Measurements from ENCODE around the gene BCL2L2.
A peak's percentile ranks its signal among the peaks of the same experiment; 100 is the strongest.
"Not testable (repeated sequence)": the region's sequence is repeated elsewhere in the genome, so short reads cannot be mapped to it uniquely, and the experiment has no call there.

Gene BCL2L2

DNA sequence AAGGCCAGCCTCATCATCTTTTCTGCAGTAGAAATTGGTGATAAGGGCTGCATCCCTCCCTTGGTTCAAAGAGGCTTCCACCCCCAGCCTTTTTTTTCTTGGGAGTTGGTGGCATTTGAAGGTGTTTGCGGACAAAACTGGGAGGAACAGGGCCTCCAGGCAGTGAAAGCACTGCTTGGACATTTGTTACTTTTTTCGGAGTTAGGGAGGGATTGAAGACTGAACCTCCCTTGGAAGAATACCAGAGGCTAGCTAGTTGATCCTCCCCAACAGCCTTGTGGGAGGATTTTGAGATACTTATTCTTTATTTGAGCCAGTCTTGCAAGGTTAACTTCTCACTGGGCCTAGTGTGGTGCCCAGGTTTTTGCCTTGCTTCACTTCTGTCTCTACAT, 17.8 kb downstream of the BCL2L2 start:
- DNase-seq (ENCODE audit: low spot score) = no peak

DNA sequence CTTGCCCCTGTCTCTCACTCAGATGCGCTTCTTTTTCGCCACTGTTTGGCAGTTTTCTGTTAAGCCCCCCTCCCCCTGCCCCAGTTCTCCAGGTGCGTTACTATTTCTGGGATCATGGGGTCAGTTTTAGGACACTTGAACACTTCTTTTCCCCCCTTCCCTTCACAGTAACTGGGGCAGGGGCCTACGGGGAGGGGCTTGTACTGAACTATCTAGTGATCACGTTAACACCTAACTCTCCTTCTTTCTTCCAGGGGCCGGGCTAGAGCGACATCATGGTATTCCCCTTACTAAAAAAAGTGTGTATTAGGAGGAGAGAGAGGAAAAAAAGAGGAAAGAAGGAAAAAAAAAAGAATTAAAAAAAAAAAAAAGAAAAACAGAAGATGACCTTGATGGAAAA, 18.4 kb downstream of the BCL2L2 start:
- DNase-seq (ENCODE audit: low spot score) = no peak

DNA sequence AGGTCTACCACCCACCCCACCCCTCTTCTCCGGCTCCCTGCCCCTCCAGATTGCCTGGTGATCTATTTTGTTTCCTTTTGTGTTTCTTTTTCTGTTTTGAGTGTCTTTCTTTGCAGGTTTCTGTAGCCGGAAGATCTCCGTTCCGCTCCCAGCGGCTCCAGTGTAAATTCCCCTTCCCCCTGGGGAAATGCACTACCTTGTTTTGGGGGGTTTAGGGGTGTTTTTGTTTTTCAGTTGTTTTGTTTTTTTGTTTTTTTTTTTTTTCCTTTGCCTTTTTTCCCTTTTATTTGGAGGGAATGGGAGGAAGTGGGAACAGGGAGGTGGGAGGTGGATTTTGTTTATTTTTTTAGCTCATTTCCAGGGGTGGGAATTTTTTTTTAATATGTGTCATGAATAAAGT, 19.1 kb downstream of the BCL2L2 start:
- DNase-seq (ENCODE audit: low spot score) = not testable (repeated sequence)

GRCh38 chr14:23326491-23327332, 20.1 kb downstream of the BCL2L2 start:
- no peak for DNase-seq (ENCODE audit: low spot score)

GRCh38 chr14:23327947-23328744, 21.5 kb downstream of the BCL2L2 start:
- DNase-seq (ENCODE audit: low spot score) = peak; percentile 71

GRCh38 chr14:23335623-23336022, 29.0 kb downstream of the BCL2L2 start:
- DNase-seq (ENCODE audit: low spot score) = no peak

DNA sequence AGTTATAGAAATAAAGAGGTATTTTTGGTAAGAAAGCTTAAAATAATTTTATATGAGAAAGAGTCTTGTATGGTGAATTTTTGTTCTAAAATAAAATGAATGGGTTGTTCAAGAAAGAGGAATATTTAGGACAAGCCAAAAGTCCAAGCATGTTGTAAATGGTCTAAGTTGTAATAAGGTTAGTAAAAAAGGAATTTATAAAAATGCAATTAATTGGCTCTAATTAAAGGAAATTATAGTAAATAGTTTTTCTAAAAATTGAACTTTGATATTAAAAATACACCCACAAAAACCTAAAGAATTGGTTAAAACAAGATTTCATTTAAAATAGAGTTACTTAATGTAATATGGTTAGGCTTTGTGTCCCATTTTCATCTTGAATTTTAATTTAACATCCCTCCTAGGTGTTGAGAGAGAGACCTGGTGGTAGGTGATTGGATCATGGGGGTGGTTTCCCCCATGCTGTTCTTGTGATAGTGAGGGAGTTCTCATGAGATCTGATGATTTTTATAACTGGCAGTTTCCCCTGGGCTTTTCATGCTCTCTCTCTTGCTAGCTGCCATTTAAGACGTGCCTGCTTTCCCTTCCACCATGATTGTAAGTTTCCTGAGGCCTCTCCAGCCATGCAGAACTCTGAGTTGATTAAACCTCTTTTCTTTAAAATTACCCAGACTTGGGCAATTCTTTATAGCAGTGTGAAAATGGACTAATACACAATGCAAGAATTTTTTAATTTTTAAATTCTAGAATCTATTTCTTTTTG, 33.1 kb downstream of the BCL2L2 start:
- no peak for DNase-seq (ENCODE audit: low spot score)

GRCh38 chr14:23344481-23344880, 37.8 kb downstream of the BCL2L2 start:
- DNase-seq (ENCODE audit: low spot score) = no peak

DNA sequence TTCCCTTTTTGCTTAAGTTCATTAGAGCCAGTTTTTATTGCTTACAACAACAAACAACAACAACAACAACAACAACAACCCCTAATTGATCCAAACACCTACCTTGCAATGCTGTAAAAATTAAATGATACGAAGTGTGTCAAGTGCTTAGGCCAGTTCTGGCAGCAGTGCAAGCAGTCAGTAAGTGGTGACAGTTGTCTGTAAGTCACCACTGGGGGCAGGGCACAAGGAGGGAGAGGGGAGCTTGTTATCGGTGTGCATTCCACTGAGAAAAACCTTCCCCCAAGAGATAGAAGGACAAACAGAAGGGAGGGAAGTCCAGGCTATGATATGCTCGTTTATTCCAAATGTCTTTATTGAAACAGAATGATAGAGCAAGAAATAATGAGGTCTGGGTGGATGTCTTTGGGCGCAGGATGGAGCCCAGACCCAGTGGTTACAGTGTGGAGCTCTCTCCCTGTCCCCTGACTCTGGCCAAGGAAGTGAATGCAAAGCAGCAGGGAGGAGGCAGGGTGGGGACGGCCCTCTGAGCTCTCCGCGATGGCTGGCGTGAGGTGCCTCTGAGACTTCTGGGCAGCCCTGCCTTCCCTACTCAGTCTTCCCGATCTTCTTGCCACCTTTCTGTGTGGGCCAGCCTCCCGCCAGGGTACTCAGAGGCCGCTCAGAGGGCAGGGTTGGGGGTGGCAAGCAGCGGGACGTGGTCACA, 39.5 kb downstream of the BCL2L2 start:
- no peak for DNase-seq (ENCODE audit: low spot score)

GRCh38 chr14:23346693-23347405, 40.2 kb downstream of the BCL2L2 start:
- DNase-seq (ENCODE audit: low spot score) = no peak

DNA sequence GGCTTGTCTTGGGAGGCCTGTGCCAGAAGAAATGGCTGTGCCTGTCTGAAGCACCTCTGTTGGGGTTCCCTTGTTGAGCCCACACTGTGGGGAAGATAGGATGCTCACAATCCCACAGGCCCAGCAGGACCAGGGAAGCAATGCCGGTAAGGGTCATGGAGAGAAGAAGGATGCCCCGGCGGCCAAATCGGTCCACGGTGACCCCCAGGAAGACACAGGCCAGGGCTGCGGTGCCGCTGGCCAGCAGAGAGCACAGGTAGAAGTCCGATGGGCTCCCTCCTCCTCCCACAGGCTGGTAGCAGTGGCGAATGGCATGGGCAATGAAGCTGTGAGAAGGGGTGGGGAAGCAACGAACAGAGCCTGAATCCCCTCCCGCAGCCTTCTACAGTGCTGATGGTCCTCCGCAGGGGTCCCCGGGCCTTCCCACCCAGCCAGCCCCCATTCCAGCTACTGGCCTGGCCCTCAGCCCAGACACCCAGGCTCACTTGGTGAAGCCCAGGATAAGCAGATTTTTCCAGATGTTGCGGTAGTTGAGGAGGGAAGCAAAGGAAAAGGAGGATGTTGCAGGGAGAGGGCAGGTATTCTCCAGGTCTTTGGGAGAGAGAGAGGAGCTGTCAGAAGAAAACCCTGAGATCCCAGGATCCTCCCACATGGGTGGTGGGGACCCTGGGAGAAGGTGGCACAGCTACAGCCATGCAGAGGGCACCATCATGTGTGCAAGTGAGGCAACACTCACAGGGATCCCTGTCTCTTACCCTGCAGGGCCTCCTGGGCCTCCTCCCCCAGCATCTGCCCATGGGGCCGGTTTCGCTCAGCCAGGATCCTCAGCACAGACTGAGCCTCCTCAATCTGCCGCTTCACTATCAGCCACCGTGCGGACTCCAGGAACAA, 41.0 kb downstream of the BCL2L2 start:
- DNase-seq (ENCODE audit: low spot score) = no peak

DNA sequence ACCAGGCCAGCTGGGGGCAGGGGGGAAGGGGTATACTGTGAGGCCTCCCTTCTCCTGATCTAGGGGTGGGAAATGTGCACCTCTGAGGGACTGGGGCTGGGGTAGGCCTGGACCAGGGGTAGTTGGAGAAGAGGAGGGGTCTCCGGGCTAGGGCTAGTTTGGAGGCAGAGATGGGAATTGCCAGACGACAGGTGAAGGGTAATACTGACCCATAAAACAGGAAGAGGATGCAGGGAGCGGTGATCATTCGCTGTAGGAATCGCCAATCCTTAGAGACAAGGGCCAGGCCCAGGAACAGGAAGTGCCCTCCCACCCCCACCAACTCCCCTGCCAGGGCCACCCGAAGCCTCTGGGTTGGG, 41.6 kb downstream of the BCL2L2 start:
- DNase-seq (ENCODE audit: low spot score) = no peak

GRCh38 chr14:23349156-23349845, 42.7 kb downstream of the BCL2L2 start:
- DNase-seq (ENCODE audit: low spot score) = no peak

- DNase-seq (ENCODE audit: low spot score) = no peak
These were observed 45.3 kb downstream of the BCL2L2 start for GRCh38 chr14:23351681-23352505.

- peak; percentile 64 for DNase-seq (ENCODE audit: low spot score)
These were observed 46.1 kb downstream of the BCL2L2 start, which contains the start of gene SLC22A17 for GRCh38 chr14:23352506-23353432. SLC22A17 (minus strand) TSS chr14:23352887.

GRCh38 chr14:23353433-23353780, 46.8 kb downstream of the BCL2L2 start:
- no peak for DNase-seq (ENCODE audit: low spot score)

GRCh38 chr14:23354990-23355389, 48.4 kb downstream of the BCL2L2 start:
- no peak for DNase-seq (ENCODE audit: low spot score)
